Stimulated activated naive CD4-positive, alpha-beta T cell (primary cell): ENCODE data around the gene SLC22A1.
"Not testable (repeated sequence)": the region's sequence is repeated elsewhere in the genome, so short reads cannot be mapped to it uniquely, and the experiment has no call there.

Source experiments
- DNase-seq, 6 experiments: peaks; one replicate each; lab custom pipeline; 2025; lab: John Stamatoyannopoulos, UW

Gene SLC22A1

DNA sequence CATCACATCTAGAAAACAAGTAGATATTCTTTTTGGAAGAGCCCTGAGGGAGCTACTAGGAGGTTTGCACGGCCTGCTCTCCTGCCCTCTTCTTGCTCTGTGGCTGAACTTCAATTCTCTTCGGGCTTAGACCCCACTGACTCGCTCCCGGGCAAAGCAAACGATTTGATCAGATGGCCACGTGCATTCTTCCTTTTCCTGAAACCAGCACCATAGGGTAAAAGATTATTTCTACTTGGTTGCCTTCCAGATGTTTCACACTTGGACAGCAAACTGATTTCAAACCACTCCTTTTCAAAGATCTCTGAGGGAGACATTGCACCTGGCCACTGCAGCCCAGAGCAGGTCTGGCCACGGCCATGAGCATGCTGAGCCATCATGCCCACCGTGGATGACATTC, at the start of gene SLC22A1:
Gene SLC22A1 (plus strand): TSS at position 258 of the 400 bp plus-strand sequence. CDS start 121 bp downstream, at position 379.
- no peak for DNase-seq

DNA sequence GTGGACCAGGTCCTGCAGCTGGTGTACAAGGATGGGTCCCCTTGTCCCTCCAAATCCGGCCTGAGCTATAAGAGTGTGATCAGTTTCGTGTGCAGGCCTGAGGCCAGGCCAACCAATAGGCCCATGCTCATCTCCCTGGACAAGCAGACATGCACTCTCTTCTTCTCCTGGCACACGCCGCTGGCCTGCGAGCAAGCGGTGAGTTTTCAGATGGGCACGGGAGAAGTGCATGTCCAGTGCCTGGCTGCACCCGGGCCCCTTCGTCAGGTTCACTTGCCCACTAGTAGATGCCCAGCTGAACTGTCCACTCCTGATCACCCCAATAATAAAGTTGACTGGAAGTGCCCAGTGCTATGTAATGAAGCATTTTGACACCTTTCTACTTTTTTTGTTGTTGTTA, 48.3 kb upstream of the SLC22A1 start:
- no peak for DNase-seq

DNA sequence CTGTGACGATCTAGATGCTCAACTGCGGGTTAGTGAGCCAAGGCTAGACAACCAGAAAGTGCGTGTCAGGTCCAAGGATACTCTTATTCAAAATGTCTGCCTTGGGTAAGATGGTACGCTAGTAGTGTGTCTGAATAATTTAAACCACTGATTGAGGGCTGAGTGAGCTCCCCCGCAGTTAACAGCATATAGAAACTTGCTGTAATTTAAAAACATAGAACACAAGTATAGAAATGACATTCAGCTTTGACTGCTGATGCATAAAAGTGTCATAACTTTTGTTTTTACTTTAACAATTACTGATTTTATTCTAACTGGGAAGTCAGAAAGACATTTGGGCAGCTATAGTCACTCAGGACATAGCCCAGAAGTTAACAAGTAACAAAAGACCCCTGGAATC, 45.6 kb upstream of the SLC22A1 start:
- no peak for DNase-seq

DNA sequence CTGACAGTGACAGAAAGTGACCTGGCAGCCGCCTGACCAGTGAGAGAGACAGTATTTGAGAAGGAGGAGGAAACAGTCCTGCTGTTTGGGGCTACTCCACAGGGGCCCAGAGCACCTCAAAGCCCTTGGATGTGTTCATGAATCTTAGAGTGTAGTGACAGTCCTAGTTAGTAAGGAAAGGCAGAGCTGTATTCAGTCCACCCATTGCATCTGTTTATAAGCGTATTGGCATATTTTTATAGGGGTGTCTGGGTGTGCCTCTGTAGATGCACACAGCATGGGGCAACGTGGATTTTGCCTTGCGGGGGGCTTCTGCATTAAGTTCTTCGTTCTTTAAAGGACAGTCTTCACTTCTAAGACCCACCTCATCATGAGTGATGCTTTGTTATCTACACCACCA, 44.6 kb upstream of the SLC22A1 start:
- no peak for DNase-seq

DNA sequence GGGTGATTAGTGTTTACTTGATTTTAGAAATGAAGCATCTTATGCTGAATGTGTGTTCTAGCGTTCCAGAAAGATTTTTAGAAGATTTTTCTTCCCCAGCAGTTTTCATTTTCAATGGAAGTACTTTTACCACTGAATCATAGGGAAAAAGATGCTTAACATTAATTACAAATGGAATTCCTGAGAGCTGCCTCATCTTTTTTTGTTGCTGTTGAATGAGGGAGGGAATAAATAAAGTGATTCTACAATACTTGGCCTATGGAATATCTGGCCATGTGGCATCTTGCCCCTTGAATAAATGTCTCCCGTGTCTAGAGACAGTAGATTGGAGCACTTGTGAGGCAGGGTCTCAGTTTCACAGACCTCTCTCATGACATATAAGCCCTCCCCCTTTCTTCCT, 44.1 kb upstream of the SLC22A1 start:
- DNase-seq = no peak

DNA sequence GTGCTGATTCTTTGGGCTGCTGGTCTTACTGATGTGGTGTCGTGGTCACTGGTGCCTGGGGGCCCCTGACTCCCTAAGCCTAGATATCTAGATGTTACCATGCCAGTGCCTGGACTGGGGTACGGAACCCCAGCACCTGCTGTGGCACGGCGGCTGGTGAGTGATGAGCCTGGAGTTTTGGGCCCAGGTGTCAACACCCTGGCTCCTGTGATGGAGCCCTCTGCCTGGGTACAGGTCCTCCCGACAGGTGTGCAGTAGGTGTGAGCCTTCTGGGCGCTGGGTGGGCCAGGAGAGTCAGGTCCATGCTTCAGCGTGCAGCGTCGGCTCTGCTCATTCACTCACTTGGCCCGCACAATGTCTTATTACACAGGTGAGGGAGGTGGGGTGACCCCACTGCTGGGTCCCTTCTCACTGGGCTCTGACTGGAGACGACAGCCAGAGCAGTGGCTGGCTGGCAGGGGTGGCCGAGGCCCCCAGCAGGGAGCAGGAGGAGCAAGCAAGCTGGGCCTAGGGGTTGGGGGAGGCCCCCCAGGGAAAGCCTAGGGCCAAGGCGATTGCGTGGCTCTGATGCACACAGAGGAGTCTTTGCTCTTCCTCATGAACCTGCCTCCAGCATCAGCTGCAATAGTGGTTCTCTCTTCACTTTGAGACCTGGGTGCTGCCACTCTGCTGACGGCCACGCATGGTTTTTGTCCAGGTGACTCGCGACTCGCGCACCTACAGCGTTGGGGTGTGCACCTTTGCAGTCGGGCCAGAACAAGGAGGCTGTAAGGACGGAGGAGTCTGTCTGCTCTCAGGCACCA, 42.5 kb upstream of the SLC22A1 start:
- DNase-seq = no peak

DNA sequence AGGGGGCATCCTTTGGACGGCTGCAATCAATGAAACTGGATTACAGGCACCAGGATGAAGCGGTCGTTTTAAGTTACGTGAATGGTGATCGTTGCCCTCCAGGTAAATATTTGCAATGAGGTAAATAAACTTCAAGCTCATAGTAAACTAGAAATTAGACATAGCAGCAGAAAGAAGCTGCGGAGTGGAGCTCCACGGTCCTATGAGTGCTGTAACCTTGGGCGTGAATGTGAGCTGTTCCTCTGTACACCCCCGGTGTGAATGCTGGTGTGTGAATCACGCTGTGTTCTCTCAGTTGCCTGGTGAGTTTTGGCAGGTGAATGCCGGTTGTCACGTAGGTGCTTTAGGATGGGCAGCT, 42.0 kb upstream of the SLC22A1 start:
- no peak for DNase-seq

DNA sequence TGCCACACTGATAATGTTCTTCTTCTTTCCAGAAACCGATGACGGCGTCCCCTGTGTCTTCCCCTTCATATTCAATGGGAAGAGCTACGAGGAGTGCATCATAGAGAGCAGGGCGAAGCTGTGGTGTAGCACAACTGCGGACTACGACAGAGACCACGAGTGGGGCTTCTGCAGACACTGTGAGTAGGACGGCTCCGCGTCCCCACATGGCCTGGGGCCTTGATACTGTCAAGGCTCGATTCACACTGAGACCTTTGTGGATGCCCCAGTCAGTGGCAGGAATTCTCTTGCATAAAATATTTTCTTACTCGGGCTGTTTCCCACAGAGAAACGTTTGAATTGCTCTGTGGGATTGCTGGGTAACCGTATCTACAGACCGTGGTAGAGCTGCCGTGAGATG, 41.5 kb upstream of the SLC22A1 start:
- DNase-seq = no peak

DNA sequence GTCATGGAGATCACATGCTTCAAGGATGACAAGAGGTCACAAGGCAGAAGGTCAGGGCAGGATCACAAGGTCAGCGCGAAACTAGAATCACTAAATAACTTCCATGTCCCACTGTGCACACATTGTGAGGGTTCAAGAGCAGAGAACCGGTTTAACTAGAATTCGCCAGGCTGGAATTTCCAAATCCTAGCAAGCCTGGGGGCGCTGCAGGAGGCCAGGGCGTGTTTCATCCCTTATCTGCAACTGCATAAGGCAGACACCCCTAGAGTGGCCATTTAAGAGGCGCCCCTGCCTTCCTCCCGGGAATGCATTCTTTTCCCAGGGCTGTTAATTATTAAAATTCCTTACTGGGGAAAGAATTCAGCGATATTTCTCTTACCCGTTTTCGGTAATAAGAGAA, 40.2 kb upstream of the SLC22A1 start:
- DNase-seq = no peak

DNA sequence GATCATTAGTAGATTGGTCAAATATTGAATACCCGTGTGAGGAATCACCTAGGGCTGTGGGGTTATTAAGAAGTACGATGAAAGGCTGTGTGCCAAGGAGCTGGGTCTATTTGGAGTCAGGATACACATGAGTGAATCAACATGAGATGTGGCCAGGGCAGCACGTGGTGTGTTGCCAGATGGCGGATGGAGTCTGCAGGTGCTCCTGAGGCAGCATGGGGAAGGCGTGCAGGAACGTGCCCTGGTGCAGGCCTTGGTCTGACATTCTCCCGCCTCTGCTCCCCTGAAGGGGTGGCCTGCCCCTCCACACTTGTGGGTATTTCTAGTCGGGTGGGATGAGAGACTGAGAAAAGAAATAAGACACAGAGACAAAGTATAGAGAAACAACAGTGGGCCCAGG, 39.0 kb upstream of the SLC22A1 start:
- DNase-seq = no peak

DNA sequence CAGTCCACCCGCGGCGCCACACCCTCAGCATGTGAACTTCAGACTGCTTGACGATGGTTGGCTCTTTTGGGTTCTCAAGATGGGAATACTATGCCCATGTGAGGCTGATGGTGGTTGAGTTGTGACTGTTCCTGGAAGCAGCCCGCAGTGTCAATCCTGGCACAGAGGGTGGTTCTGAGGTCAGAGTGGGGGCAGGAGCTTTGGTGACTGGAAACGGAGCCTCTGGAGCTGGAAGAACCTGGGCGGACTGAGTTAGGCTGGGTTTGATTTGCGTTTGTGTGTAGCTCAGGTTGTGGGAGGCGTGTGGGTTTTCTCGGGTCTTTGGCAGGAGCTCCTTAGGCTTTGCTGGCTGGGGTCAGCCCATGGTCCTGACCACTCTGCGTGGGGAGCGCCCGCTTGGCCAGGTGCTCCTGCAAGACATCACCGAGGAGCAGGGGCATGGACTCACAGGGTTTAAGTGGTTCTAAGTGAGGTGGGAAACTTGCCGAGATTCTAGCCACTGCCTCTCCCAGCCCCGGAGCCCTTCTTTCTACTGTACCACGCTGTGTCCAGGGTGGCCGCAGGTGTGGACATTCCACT, 37.3 kb upstream of the SLC22A1 start:
- no peak for DNase-seq

DNA sequence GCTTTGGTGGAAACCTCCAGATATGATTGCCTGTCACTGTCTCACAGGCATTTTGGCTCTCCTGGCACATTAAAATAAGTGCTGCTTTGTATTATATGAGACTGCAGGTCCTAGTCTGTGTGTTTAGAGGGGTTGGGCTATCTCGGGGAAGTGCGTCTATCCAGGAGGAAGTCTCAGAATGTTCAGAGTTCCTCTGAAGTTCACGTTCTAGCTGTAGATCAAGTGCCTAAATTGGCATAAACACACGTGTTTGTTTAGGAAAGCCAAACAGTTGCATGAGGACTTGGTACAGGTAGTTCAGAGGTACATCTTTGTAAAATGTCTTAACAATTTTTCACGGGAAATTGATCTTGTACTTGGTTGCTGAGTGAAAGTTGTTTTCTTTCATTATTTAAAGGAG, 36.4 kb upstream of the SLC22A1 start:
- no peak for DNase-seq

DNA sequence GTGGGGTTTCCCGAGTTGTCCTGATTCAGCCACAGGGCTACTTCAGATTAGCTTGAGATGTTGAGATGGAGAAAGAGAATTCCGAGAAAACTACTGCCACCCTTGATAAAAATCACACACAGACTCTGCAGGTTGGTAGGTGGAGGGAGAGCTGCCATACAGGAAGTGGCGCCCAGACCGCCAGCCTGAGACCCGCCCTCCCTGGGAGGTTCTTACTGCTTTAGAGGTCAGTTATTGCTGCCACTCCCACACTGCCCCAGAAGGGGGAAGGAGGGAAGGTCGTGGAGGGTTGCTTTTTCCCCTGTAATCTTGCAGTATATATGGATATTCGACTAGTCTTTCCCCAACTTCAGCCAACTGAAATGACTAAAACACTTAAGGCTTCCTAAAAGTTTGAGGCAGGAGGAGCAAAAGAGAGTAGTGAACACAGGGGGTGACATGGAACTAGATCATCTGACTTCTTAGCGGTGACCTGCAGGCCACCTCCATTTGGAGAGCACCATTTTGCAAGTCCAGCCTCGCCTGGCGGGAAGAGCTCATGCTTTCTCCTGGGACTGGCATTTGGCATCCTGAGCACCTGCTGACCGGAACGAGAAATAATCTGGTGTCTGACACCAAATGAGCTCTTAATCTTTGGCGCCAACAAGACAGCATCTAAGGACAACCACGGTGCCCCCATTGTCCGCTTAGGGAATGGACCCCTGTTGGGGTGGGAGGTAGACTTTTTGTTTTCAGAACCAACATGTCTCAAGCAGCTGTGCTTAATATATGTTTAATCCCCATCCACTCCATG, 35.7 kb upstream of the SLC22A1 start:
- DNase-seq = no peak

DNA sequence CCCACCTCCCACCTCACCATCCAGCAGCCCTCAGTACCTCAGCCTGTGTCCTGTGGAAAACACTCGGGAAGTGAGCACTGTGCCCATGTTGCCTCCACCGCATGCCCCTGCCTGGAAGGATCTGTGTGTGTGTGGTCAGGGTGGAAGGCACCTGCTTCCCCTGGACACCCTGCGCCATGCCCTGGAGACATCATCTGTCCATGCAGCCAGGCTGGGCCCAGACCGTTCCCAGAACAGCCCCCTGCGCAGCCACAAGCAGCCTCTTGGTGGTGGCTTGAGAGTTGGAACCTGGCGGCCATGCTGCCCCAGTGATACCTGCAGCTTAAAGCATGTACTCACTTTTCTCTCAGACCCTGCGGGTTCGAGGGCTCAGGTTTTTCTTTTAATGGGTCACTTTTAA, 34.9 kb upstream of the SLC22A1 start:
- no peak for DNase-seq

DNA sequence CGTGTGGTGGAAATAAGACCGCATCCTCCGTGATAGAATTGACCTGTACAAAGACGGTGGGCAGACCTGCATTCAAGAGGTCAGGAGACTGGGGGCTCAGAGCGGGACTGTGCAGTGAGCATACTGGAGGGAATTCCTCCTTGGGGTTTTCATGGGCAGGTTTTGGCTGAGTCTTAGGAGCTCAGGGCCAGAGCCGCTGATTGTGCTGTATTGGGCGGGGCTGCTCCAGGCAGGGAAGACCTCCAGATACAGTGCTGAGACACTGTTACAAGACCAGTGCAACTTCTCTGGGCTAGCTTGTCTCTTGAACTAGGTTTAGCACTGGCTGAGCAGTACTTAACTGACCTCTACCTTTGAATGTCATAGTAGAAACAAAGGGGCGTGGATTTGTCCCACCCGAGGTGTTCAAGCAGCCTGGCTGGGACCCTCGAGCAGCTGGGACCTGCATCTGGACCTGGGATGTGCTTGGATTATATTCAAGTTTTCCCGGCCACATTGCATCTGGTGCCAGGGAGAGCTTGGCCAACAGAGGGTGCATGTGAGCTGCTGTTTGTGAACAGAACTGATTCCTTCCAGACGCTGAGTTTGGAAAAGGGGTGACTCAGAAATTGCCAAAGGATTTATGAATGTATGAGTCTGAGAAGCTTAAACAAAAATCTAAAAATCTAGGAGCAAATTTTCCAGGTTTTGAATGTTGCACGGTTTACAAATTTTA, 33.4 kb upstream of the SLC22A1 start:
- no peak for DNase-seq

DNA sequence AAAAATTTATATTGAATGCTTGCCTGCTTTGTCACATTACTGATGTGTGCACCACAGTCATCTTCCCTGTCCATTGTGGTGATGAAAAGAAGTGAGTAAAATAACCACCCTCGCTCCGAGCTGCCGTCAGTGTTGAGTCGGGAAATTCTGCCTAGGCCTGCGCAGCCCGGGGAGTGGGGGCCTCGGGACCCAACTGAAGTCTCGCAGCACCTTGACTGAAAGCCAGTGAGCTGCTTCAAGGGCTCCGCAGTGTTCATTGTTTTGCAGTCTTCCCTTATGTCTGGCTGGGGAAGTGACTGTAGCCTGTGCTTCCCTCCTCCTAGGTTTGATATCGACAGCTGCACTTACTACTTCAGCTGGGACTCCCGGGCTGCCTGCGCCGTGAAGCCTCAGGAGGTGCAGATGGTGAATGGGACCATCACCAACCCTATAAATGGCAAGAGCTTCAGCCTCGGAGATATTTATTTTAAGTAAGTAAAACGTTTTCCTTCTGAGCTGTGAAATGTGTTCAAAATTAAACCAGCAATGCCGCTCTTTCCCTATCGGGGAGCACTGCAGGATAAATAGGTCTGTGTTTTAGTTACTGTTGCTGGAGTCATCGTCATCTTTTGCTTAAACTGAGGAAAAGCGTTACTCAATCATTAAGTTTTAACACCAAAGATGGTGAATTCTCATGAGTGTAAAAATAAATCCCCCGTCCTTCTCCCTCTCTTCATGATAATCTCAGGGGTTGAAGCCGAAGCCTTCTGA, 32.7 kb upstream of the SLC22A1 start:
- no peak for DNase-seq

DNA sequence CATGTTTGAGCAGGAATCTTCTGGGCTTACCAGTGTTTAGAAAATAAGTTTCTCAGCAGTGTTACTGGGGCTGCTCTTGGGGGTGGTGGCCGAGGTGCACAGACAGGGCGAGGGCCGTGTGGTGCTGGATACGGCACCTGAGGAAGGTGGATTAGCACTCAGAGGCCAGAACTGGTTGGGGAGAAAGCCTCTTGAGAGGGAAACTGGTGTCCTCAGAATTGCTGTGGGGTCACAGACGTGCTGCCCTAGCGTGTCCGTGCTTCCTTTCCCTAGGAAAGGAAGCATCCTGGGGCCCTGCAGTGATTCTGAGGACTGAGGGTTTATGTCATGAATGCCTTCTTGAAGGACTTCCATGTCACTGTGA, 32.1 kb upstream of the SLC22A1 start:
- DNase-seq = no peak

DNA sequence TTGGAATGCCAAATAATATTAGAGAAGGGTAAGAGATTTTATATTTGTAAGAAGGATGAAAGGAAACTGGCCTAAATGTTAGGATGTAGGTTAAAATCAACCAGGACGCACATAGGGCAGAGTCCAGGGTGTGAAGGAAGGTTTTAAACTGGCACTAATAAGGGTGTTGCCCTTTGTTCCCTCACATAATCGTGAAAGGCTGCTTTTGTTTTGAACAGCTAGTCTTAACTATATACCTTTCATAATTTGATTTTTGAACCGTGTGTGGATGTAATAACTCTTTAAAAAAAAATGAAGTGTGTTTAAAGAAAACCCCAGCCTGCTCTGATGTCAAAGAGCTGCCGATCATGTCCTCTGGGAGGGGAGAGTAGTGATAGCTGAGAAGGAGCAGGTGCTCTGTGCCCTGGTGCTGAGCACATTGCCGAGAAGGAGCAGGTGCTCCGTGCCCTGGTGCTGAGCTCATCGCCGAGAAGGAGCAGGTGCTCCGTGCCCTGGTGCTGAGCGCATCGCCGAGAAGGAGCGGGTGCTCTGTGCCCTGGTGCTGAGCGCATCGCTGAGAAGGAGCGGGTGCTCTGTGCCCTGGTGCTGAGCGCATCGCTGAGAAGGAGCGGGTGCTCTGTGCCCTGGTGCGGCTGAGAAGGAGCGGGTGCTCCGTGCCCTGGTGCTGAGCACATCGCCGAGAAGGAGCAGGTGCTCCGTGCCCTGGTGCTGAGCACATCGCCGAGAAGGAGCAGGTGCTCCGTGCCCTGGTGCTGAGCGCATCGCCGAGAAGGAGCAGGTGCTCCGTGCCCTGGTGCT, 31.0 kb upstream of the SLC22A1 start:
- DNase-seq = not testable (repeated sequence)

DNA sequence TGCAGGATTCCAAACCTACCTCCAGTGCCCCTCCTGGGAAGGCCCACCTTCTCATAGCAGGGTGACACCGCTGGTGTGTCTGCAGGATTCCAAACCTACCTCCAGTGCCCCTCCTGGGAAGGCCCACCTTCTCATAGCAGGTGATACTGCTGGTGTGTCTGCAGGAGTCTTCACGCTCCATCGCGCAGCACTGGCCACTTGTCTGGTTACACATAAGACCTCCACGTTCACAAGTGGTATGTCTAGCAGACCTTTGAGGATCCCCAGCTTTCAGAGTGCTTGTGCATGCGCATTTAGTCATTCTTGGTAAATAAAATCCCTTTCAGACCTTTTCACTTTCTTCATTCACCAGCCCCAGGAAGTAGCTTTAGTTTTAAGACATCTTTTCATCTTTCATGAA, 29.4 kb upstream of the SLC22A1 start:
- not testable (repeated sequence) for DNase-seq

DNA sequence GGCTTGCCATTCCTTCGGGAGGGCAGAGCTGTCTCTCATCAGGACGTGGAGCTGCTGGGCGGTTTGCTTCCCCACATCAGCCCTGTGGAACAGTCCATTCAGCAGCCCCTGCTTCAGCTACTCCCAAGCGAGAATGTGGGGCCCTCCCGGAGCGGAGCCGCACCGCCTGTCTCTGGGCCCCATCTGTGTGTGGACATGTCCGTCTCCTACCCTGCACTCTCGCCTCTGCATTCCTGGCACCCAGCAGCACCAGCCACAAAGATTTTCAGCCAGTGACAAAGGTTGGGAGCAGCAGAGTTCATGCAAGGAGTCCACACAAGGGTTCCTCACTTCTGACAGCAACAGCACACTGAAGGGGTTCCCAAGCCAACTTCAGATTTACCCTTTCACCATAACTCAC, 29.0 kb upstream of the SLC22A1 start:
- DNase-seq = no peak

DNA sequence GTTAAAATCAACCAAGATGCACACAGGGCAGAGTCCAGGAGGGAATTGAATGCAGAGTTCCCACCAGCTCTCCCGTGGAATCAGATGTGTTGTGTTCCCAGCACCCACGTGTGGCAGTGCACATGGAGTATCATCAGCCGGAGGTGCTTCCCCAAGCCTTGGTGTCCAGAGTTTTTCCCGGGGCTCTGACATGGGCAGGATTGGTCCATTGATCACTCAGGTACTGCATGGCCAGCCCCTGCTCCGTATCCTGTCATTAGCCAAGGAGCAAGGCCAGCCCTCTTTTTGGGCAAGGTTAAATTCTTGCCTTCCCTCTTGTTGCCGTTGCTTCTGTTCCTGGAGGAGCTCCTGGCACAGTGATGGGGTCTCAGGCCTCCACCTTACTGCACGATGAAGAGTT, 28.6 kb upstream of the SLC22A1 start:
- no peak for DNase-seq
